IMR-90 (cell line): Measurements from ENCODE around the gene ITM2B. TPM values are rescaled to one million over a fixed set of nuclear protein-coding genes. Genes with fewer than 3 reads are reported as not detected.

Experiments
- ATAC-seq: fragments of 200-7000 bp; cut with Tn5 transposase; 2 replicates; pipeline ENCODE4 v1.9.1; 2020; ENCODE audit warnings: low read depth, mild to moderate bottlenecking, moderate library complexity
- BruUV-seq: library from RNA; stranded (reverse); fragments of 400-500 nt; replicated peaks from 2 replicates; lab custom pipeline; 2021; lab: Mats Ljungman, UMichigan
- CTCF ChIA-PET: fragments of 300-600 bp; formaldehyde crosslinking; extraction: SDS; loops from one replicate; lab custom pipeline; 2021; ENCODE audit warnings: antibody characterized with exemption; lab: Yijun Ruan, JAX
- POLR2A ChIA-PET: fragments of 300-600 bp; sonication (Branson Sonifier 250); formaldehyde crosslinking; loops from one replicate; lab custom pipeline; 2022; ENCODE audit warnings: antibody characterized with exemption; ENCODE audit not compliant: unreplicated experiment; lab: Charles Lee
- DNase-seq: peaks from one replicate; pipeline ENCODE4 v3.0.0; 2013
- H2AFZ ChIP-seq: replicated peaks from 2 replicates; pipeline ENCODE3; 2013; ENCODE audit warnings: low read length, mild to moderate bottlenecking; ENCODE audit not compliant: poor library complexity
- H2AK5ac ChIP-seq: 2 replicates; pipeline ENCODE4 v1.6.1; 2013; ENCODE audit warnings: low read depth, low read length, inconsistent platforms
- H2AK9ac ChIP-seq: replicated peaks from 2 replicates; pipeline ENCODE3; 2013; ENCODE audit warnings: mild to moderate bottlenecking, low read depth, low read length, moderate library complexity; ENCODE audit not compliant: poor library complexity
- H2BK120ac ChIP-seq: 2 replicates; pipeline ENCODE4 v1.6.1; 2013; ENCODE audit warnings: low read depth, low read length, inconsistent platforms
- H2BK15ac ChIP-seq: 3 replicates; pipeline ENCODE4 v1.6.1; 2013; ENCODE audit warnings: low read depth, low read length, inconsistent platforms
- H2BK20ac ChIP-seq: 2 replicates; pipeline ENCODE4 v1.6.1; 2013; ENCODE audit warnings: low read depth, mild to moderate bottlenecking, inconsistent platforms, low read length, moderate library complexity
- H2BK5ac ChIP-seq: 2 replicates; pipeline ENCODE4 v1.6.1; 2013; ENCODE audit warnings: mild to moderate bottlenecking, low read depth, low read length, inconsistent platforms; ENCODE audit not compliant: poor library complexity, severe bottlenecking
- H3K14ac ChIP-seq: replicated peaks from 2 replicates; pipeline ENCODE4 v1.6.1; 2013; ENCODE audit warnings: low read depth, low read length, inconsistent platforms
- H3K18ac ChIP-seq: 2 replicates; pipeline ENCODE4 v1.6.1; 2013; ENCODE audit warnings: low read depth, low read length, control low read depth
- H3K23ac ChIP-seq: 2 replicates; pipeline ENCODE4 v1.6.1; 2013; ENCODE audit warnings: low read depth, low read length, inconsistent platforms
- H3K27ac ChIP-seq: 2 replicates; pipeline ENCODE4 v1.5.1; 2013; ENCODE audit warnings: mild to moderate bottlenecking, control low read depth, low read length; ENCODE audit not compliant: insufficient read depth
- H3K27me3 ChIP-seq: 2 replicates; pipeline ENCODE4 v1.6.1; 2013; ENCODE audit warnings: low read length; ENCODE audit not compliant: control insufficient read depth, insufficient read depth
- H3K36me3 ChIP-seq: 2 replicates; pipeline ENCODE4 v1.6.1; 2013; ENCODE audit warnings: low read length, mixed read lengths; ENCODE audit not compliant: control insufficient read depth, insufficient read depth
- H3K4ac ChIP-seq: 2 replicates; pipeline ENCODE4 v1.6.1; 2013; ENCODE audit warnings: low read depth, low read length, inconsistent platforms
- H3K4me1 ChIP-seq: 2 replicates; pipeline ENCODE4 v1.6.1; 2013; ENCODE audit warnings: low read length, mixed read lengths; ENCODE audit not compliant: control insufficient read depth, insufficient read depth
- H3K4me2 ChIP-seq: 2 replicates; pipeline ENCODE4 v1.6.1; 2013; ENCODE audit warnings: low read depth, mild to moderate bottlenecking, control low read depth, low read length, moderate library complexity
- H3K4me3 ChIP-seq: 2 replicates; pipeline ENCODE4 v1.5.1; 2013; ENCODE audit warnings: low read depth, mild to moderate bottlenecking, control low read depth, low read length, moderate library complexity; ENCODE audit not compliant: insufficient read depth
- H3K56ac ChIP-seq: 2 replicates; pipeline ENCODE4 v1.6.1; 2013; ENCODE audit warnings: low read length, inconsistent platforms; ENCODE audit not compliant: insufficient read depth; ENCODE audit errors: extremely low read depth
- H3K79me1 ChIP-seq, 2 experiments: 2 replicates each; pipeline ENCODE4 v1.6.1; 2013; ENCODE audit warnings: low read length in 2 of 2, inconsistent platforms in 1 of 2, low read depth in 1 of 2
- H3K9ac ChIP-seq: 2 replicates; pipeline ENCODE4 v1.6.1; 2013; ENCODE audit warnings: low read depth, low read length, control low read depth
- H3K9me1 ChIP-seq: 2 replicates; pipeline ENCODE4 v1.6.1; 2013; ENCODE audit warnings: low read length, inconsistent platforms; ENCODE audit not compliant: insufficient read depth
- H3K9me3 ChIP-seq: 2 replicates; pipeline ENCODE4 v1.6.1; 2013; ENCODE audit warnings: low read length; ENCODE audit not compliant: control insufficient read depth, insufficient read depth
- H4K20me1 ChIP-seq: 2 replicates; pipeline ENCODE4 v1.6.1; 2013; ENCODE audit warnings: low read length, inconsistent platforms; ENCODE audit not compliant: insufficient read depth
- H4K5ac ChIP-seq: 2 replicates; pipeline ENCODE4 v1.6.1; 2013; ENCODE audit warnings: mild to moderate bottlenecking, low read depth, low read length, control low read depth
- H4K8ac ChIP-seq, 2 experiments: 2 replicates each; pipeline ENCODE4 v1.6.1; 2013; ENCODE audit warnings: low read depth in 2 of 2, low read length in 2 of 2, control low read depth in 1 of 2, inconsistent platforms in 1 of 2
- H4K91ac ChIP-seq: 2 replicates; pipeline ENCODE4 v1.6.1; 2013; ENCODE audit warnings: low read depth, low read length, inconsistent platforms; ENCODE audit not compliant: insufficient read depth
- BHLHE40 ChIP-seq: fragments of 150-350 bp; IDR thresholded peaks from 2 replicates; pipeline ENCODE4 v1.6.1; 2016; ENCODE audit warnings: mild to moderate bottlenecking, low read depth, low read length
- CEBPB ChIP-seq: IDR thresholded peaks from 2 replicates; pipeline ENCODE4 v1.6.1; 2012; ENCODE audit warnings: low read depth, low read length, improper control_type of control experiment
- CHD1 ChIP-seq: IDR thresholded peaks from 2 replicates; pipeline ENCODE4 v1.6.1; 2012; ENCODE audit warnings: low read depth, low read length, improper control_type of control experiment
- FOS ChIP-seq: fragments of 150-350 bp; IDR thresholded peaks from 2 replicates; pipeline ENCODE4 v1.6.1; 2016; ENCODE audit warnings: low read depth, low read length
- MAFK ChIP-seq: IDR thresholded peaks from 2 replicates; pipeline ENCODE4 v1.6.1; 2012; ENCODE audit warnings: low read depth, low read length, improper control_type of control experiment
- MAZ ChIP-seq: IDR thresholded peaks from 2 replicates; pipeline ENCODE4 v1.6.1; 2012; ENCODE audit warnings: low read depth, mild to moderate bottlenecking, low read length, improper control_type of control experiment, moderate library complexity, borderline replicate concordance
- POLR2A ChIP-seq: IDR thresholded peaks from 2 replicates; pipeline ENCODE4 v1.6.1; 2012; ENCODE audit warnings: mild to moderate bottlenecking, low read depth, low read length
- RAD21 ChIP-seq: IDR thresholded peaks from 2 replicates; pipeline ENCODE4 v1.6.1; 2012; ENCODE audit warnings: low read length, improper control_type of control experiment
- RCOR1 ChIP-seq: IDR thresholded peaks from 2 replicates; pipeline ENCODE4 v1.6.1; 2012; ENCODE audit warnings: mild to moderate bottlenecking, low read length, improper control_type of control experiment; ENCODE audit not compliant: insufficient replicate concordance
- RFX5 ChIP-seq: IDR thresholded peaks from 2 replicates; pipeline ENCODE4 v1.8.0; 2012; ENCODE audit warnings: low read depth, mild to moderate bottlenecking, low read length, moderate library complexity
- SMC3 ChIP-seq: fragments of 150-350 bp; IDR thresholded peaks from 2 replicates; pipeline ENCODE4 v1.6.1; 2016; ENCODE audit warnings: low read depth, mild to moderate bottlenecking, antibody characterized with exemption, low read length, moderate library complexity
- WGBS, 2 experiments: methylation state at CpG; one replicate each; pipeline versions ENCODE4 v1.1.5 to v1.1.7; 2013; ENCODE audit warnings: missing lambda C conversion rate in 2 of 2; ENCODE audit not compliant: insufficient read length in 1 of 2; ENCODE audit errors: extremely low coverage in 2 of 2; 5-methylcytosine and 5-hydroxymethylcytosine counted together
- dilution Hi-C: fragments of 300-500 bp; cut with HindIII; formaldehyde crosslinking; loops from one replicate; pipeline ENCODE4 v1.14.3; 2018; ENCODE audit warnings: low sequenced_read_pairs; ENCODE audit not compliant: unreplicated experiment
- in situ Hi-C: fragments of 300-500 bp; cut with MboI; formaldehyde crosslinking; loops from 3 replicates; pipeline ENCODE4 v1.14.3; 2019; ENCODE audit warnings: low sequenced_read_pairs, inconsistent platforms, mixed read lengths
- intact Hi-C: fragments of 100-400 bp; cut with micrococcal nuclease; formaldehyde crosslinking; loops from 2 replicates; pipeline ENCODE4 v1.10.0; 2022
- polyA plus RNA-seq, 3 experiments: library from polyadenylated mRNA; depleted of rRNA; stranded (reverse); fragments of >200 nt; gene quantifications; 2 replicates each; pipeline ENCODE4 v1.2.3, GENCODE V29; 2012; ENCODE audit warnings: low replicate concordance in 1 of 3
- total RNA-seq: library from RNA; depleted of rRNA; stranded (reverse); fragments of >200 nt; gene quantifications from 2 replicates; pipeline ENCODE4 v1.2.3, GENCODE V29; 2012
- TF ChIP-seq, protein P1 (sequence below): fragments of 150-350 bp; IDR thresholded peaks from 2 replicates; pipeline ENCODE4 v1.6.1; 2016; ENCODE audit warnings: low read depth, mild to moderate bottlenecking, low read length, moderate library complexity, borderline replicate concordance
- TF ChIP-seq, protein P2 (sequence below): conservative IDR thresholded peaks from 2 replicates; pipeline ENCODE4 v1.5.1; 2012; ENCODE audit warnings: mild to moderate bottlenecking, low read depth, low read length, improper control_type of control experiment
- TF ChIP-seq, protein P3 (sequence below): fragments of 150-350 bp; IDR thresholded peaks from 2 replicates; pipeline ENCODE4 v1.6.1; 2017; ENCODE audit warnings: mild to moderate bottlenecking, antibody characterized with exemption, low read length, low read depth

The ITM2B gene
- total and polyA plus RNA-seq, 2 of the 4 experiments (the other 2 are of a cell fraction), result 51.1 to 158 TPM

DNA sequence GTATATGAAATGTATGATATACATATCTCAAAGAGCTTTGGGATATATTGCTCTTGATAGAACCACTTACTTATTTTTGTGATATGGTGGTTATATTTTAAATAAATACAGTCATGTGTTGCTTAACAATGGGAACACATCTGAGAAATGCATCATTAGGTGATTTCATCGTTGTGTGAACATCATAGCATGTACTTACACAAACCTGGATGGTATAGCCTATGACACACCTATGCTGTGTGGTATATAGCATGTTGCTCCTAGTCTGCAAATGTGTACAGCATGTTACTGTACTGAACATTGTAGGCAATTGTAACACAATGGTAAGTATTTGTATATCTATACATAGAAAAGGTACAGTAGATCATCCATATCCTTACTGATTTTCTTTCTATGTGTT is 78.2 kb downstream of the ITM2B start:
- H3K4ac ChIP-seq, result no peak overlapping the region
- BruUV-seq, result no TSS peak
- H3K79me1 ChIP-seq, result peaks cover 13 to 15% of the 10 kb centered on the region in 2 experiments
- no peak overlapping the region for H2BK15ac ChIP-seq
- no peaks in the 10 kb centered on the region for H4K20me1 ChIP-seq
- POLR2A ChIA-PET, result no interaction called here
- ATAC-seq (no peak), DNase-seq (no peak)
- no peak overlapping the region for H4K8ac ChIP-seq
- H3K27ac ChIP-seq, result no peak overlapping the region
- H3K9ac ChIP-seq, result no peak overlapping the region
- no peak overlapping the region for H2AFZ ChIP-seq
- no peak overlapping the region for H3K4me3 ChIP-seq
- no peak overlapping the region for H2AK5ac ChIP-seq
- no peak overlapping the region for H3K18ac ChIP-seq
- no peaks in the 10 kb centered on the region for H3K27me3 ChIP-seq
- H3K56ac ChIP-seq, result no peak overlapping the region
- no peak overlapping the region for H2BK20ac ChIP-seq
- H3K4me2 ChIP-seq, result no peak overlapping the region
- CTCF ChIA-PET, result no interaction called here
- no peaks in the 10 kb centered on the region for H3K9me1 ChIP-seq
- no peak for TF ChIP-seq SMC3
- no peak for TF ChIP-seq RCOR1
- no peak for TF ChIP-seq RFX5
- no peak for TF ChIP-seq RAD21
- no peak for TF ChIP-seq MAFK
- TF ChIP-seq, protein P1, sequence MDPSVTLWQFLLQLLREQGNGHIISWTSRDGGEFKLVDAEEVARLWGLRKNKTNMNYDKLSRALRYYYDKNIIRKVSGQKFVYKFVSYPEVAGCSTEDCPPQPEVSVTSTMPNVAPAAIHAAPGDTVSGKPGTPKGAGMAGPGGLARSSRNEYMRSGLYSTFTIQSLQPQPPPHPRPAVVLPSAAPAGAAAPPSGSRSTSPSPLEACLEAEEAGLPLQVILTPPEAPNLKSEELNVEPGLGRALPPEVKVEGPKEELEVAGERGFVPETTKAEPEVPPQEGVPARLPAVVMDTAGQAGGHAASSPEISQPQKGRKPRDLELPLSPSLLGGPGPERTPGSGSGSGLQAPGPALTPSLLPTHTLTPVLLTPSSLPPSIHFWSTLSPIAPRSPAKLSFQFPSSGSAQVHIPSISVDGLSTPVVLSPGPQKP, result no peak
- TF ChIP-seq CEBPB, result no peak
- TF ChIP-seq, protein P2, sequence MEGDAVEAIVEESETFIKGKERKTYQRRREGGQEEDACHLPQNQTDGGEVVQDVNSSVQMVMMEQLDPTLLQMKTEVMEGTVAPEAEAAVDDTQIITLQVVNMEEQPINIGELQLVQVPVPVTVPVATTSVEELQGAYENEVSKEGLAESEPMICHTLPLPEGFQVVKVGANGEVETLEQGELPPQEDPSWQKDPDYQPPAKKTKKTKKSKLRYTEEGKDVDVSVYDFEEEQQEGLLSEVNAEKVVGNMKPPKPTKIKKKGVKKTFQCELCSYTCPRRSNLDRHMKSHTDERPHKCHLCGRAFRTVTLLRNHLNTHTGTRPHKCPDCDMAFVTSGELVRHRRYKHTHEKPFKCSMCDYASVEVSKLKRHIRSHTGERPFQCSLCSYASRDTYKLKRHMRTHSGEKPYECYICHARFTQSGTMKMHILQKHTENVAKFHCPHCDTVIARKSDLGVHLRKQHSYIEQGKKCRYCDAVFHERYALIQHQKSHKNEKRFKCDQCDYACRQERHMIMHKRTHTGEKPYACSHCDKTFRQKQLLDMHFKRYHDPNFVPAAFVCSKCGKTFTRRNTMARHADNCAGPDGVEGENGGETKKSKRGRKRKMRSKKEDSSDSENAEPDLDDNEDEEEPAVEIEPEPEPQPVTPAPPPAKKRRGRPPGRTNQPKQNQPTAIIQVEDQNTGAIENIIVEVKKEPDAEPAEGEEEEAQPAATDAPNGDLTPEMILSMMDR, result no peak
- TF ChIP-seq CHD1, result no peak
- TF ChIP-seq MAZ, result no peak
- no peak for TF ChIP-seq FOS
- no peak for TF ChIP-seq BHLHE40
- TF ChIP-seq POLR2A, result no peak
- TF ChIP-seq, protein P3, sequence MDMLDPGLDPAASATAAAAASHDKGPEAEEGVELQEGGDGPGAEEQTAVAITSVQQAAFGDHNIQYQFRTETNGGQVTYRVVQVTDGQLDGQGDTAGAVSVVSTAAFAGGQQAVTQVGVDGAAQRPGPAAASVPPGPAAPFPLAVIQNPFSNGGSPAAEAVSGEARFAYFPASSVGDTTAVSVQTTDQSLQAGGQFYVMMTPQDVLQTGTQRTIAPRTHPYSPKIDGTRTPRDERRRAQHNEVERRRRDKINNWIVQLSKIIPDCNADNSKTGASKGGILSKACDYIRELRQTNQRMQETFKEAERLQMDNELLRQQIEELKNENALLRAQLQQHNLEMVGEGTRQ, result no peak
- dilution Hi-C loops, result no loop called here
- H4K5ac ChIP-seq, result no peak overlapping the region
- no peaks in the 10 kb centered on the region for H3K4me1 ChIP-seq
- H2BK120ac ChIP-seq, result no peak overlapping the region
- no peak overlapping the region for H3K23ac ChIP-seq
- H4K91ac ChIP-seq, result no peak overlapping the region
- in situ Hi-C loops, result no loop called here
- no peak overlapping the region for H3K14ac ChIP-seq
- H2AK9ac ChIP-seq, result no peak overlapping the region
- intact Hi-C loops, result no loop called here
- no CpG with 5 or more reads among the region's 1 CpG for WGBS, 2 experiments
- no peaks in the 10 kb centered on the region for H3K36me3 ChIP-seq
- no peaks in the 10 kb centered on the region for H3K9me3 ChIP-seq
- no peak overlapping the region for H2BK5ac ChIP-seq
